RWPE2 (cell line): ENCODE measurements around the gene TOP3B.

Experiments used
- ATAC-seq: fragments of 200-7000 bp; cut with Tn5 transposase; 3 replicates; pipeline ENCODE4 v1.9.1; 2021; ENCODE audit warnings: low read depth
- DNase-seq: peaks from one replicate; pipeline ENCODE4 v3.0.0-alpha.2; 2020; ENCODE audit warnings: low spot score
- H3K27ac ChIP-seq: fragments of 450-650 bp; 2 replicates; pipeline ENCODE4 v1.5.1; 2017; ENCODE audit warnings: mild to moderate bottlenecking; ENCODE audit not compliant: poor library complexity, severe bottlenecking
- H3K27me3 ChIP-seq: fragments of 250-450 bp; sonication (Bioruptor Pico); 2 replicates; pipeline ENCODE4 v1.5.1; 2021; ENCODE audit warnings: mild to moderate bottlenecking, moderate library complexity; ENCODE audit not compliant: insufficient read depth, poor library complexity, severe bottlenecking
- H3K36me3 ChIP-seq: fragments of 250-450 bp; sonication (Bioruptor Pico); 2 replicates; pipeline ENCODE4 v1.5.1; 2020; ENCODE audit warnings: low read depth, mild to moderate bottlenecking, moderate library complexity
- H3K4me1 ChIP-seq: fragments of 250-450 bp; sonication (Bioruptor Pico); 2 replicates; pipeline ENCODE4 v1.5.1; 2021; ENCODE audit warnings: mild to moderate bottlenecking, moderate library complexity; ENCODE audit not compliant: insufficient read depth, poor library complexity, severe bottlenecking
- H3K4me3 ChIP-seq: fragments of 250-450 bp; sonication (Bioruptor Pico); 2 replicates; pipeline ENCODE4 v1.5.1; 2021; ENCODE audit warnings: mild to moderate bottlenecking, moderate library complexity; ENCODE audit not compliant: severe bottlenecking
- H3K9me3 ChIP-seq: fragments of 250-450 bp; sonication (Bioruptor Pico); 2 replicates; pipeline ENCODE4 v1.5.1; 2021; ENCODE audit warnings: mild to moderate bottlenecking, moderate library complexity; ENCODE audit not compliant: severe bottlenecking
- TF ChIP-seq, protein P1 (sequence below): fragments of 450-650 bp; IDR thresholded peaks from one replicate; pipeline ENCODE4 v1.5.1; 2017; ENCODE audit warnings: mild to moderate bottlenecking, moderate library complexity; ENCODE audit not compliant: poor library complexity, severe bottlenecking

The TOP3B gene

DNA sequence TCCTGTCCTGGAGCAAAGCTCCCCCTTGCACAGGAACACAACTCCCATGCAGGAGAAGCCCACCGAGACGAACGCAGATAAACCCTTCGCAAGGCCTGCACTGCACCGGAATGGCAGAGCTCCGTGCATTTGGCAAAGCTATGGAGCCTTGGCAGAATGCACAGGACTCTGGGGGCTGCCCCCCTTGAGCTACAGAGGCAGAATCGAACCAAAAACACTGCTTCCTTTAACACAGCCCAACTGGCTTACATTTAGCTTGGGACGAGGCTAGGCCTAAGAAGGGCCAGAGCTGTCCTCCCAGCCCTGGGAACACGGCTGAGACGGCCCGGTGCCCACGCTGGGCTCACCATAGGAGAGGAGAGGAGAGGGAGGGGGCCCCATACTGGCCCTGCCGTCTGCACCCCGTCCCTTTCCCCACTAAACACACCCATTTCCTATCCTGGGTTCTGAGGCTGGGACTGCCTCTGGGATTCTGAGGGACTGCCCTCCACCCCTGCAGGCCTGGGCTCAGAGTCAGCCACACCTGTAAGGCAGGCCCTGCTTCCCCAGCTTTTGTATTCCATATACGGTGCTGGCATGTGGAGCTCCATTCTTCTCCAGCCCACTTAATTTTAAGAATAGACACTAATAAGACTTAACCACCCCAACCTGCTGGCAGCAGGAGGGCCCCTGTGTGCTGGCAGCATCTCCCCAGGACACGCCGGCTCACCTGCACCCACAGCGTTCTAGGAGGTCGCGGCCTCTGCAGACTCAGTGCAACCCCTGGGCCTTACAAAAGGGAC lies 62.9 kb downstream of the TOP3B start:
- TF ChIP-seq, protein P1, sequence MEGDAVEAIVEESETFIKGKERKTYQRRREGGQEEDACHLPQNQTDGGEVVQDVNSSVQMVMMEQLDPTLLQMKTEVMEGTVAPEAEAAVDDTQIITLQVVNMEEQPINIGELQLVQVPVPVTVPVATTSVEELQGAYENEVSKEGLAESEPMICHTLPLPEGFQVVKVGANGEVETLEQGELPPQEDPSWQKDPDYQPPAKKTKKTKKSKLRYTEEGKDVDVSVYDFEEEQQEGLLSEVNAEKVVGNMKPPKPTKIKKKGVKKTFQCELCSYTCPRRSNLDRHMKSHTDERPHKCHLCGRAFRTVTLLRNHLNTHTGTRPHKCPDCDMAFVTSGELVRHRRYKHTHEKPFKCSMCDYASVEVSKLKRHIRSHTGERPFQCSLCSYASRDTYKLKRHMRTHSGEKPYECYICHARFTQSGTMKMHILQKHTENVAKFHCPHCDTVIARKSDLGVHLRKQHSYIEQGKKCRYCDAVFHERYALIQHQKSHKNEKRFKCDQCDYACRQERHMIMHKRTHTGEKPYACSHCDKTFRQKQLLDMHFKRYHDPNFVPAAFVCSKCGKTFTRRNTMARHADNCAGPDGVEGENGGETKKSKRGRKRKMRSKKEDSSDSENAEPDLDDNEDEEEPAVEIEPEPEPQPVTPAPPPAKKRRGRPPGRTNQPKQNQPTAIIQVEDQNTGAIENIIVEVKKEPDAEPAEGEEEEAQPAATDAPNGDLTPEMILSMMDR = no peak
- Histone ChIP-seq H3K4me1 (no peaks in the 10 kb centered on the region), H3K27me3 (no peaks in the 10 kb centered on the region), H3K4me3 (no peak overlapping the region), H3K36me3 (no peaks in the 10 kb centered on the region), H3K9me3 (peaks cover under 1% of the 10 kb centered on the region), H3K27ac (no peak overlapping the region)
- ATAC-seq = no peak
- DNase-seq = no peak

DNA sequence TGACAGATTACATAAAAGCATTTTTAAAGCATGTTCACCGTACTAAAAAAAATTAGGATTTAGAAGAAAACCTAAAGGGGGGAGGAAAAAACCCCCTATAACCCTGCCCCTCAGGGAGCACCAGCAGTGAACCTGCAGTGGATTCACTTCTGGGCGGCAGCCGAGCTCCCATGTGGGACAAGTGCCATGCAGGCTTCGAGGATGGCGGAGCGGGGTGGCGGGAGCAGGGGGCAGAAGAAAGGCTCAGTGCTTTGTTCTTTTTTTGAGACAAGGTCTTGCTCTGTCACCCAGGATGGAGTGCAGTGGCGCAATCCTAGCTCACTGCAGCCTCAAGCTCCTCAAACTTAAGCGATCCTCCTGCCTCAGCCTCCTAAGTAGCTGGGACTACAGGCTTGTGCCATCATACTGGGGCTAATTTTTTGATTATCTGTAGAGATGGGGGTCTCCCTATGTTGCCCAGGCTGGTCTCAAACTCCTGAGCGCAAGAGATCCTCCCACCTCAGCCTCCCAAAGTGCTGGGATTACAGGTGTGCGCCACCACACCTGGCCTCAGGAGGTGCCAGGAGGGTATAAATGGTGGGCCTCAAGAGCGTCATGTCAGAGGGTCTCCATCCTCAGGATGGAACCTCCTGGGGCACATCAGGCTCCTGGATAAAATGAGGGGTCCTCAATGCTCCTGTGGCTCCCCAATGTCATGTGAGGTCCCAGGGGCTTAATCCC lies 64.0 kb downstream of the TOP3B start:
- Histone ChIP-seq H3K27ac (no peak overlapping the region), H3K4me3 (no peak overlapping the region), H3K4me1 (no peaks in the 10 kb centered on the region), H3K9me3 (peaks cover 2% of the 10 kb centered on the region), H3K36me3 (no peaks in the 10 kb centered on the region), H3K27me3 (no peaks in the 10 kb centered on the region)
- DNase-seq (no peak), ATAC-seq (no peak)
- TF ChIP-seq, protein P1 = no peak

DNA sequence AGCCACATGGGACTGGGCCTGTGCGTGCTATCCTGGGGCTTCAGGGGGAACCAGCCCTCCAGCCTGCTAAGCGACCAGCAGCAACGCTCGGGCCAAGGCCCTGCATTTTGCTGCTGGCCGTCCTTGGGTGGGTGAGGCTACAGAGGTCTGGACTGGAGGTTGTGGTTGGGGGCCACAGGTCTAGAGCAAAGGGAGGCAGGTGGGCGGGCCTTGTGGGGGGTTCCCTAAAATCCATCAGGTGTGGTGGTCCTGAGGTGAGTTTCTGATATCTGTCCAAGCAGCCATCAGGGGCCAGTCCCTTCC lies 64.7 kb downstream of the TOP3B start:
- no peaks in the 10 kb centered on the region for H3K4me1 ChIP-seq
- no peak overlapping the region for H3K4me3 ChIP-seq
- no peaks in the 10 kb centered on the region for H3K27me3 ChIP-seq
- ATAC-seq = no peak
- peaks cover 2% of the 10 kb centered on the region for H3K9me3 ChIP-seq
- no peaks in the 10 kb centered on the region for H3K36me3 ChIP-seq
- no peak for DNase-seq
- TF ChIP-seq, protein P1 = no peak
- H3K27ac ChIP-seq = no peak overlapping the region

DNA sequence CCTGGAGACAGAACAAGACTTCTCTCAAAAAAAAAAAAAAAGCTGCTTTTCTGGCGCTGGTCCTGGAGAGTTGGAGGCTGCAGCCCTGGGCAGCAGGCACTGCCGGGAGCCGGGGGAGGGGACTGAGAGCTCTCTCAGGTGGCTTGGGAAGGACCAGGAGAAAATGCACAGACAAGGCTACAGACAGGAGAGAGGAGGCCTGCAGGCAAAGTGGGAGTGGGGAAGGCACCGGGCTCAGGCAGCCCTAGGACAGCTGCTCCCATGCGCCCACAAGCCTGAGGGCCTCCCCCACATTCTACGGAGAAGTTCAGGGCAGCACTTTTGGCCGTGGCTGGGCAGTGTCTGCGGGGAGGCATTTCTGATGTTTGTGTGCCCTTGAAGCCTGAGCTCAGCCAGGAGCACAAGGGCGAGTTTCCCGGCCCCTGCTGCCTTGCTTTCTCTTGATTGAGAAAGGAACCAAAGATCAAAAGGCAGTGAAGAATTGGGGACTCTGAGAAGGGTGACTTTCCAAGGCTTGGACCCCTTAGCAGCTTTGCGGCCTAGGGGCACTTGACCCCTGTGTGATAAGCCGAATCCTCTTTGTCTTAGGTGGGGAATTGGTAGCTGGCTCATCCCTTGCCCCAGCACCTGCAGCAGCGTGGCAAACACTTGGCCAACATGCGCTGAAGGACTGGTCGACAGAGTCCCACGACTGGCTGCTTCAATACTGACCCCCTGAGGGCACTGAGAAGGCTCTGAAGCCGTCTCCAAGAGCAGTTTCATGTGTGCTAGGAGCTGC lies 65.2 kb downstream of the TOP3B start:
- DNase-seq (no peak), ATAC-seq (no peak)
- peaks cover 2% of the 10 kb centered on the region for H3K9me3 ChIP-seq

More for the DNA sequence above, 65.2 kb downstream of the TOP3B start:
- Histone ChIP-seq H3K4me3 (no peak overlapping the region), H3K4me1 (no peaks in the 10 kb centered on the region), H3K36me3 (no peaks in the 10 kb centered on the region), H3K27me3 (no peaks in the 10 kb centered on the region), H3K27ac (no peak overlapping the region)
- TF ChIP-seq, protein P1 = no peak
